PC-3 (cell line): ENCODE results near the gene TTC16.

Experiments
- CTCF ChIP-seq: fragments of 300-600 bp; sonication (generic); conservative IDR thresholded peaks from 2 replicates; pipeline ENCODE4 v1.5.1; 2017; ENCODE audit warnings: antibody characterized with exemption, low read depth, mild to moderate bottlenecking, low read length
- EZH2 ChIP-seq: fragments of 300-600 bp; sonication (generic); IDR thresholded peaks from one replicate; pipeline ENCODE4 v1.6.1; 2017; ENCODE audit warnings: antibody characterized with exemption, mild to moderate bottlenecking, low read length; ENCODE audit not compliant: unreplicated experiment
- EZH2phosphoT487 ChIP-seq: fragments of 300-600 bp; sonication (generic); IDR thresholded peaks from 2 replicates; pipeline ENCODE4 v1.6.1; 2018; ENCODE audit warnings: mild to moderate bottlenecking, antibody characterized with exemption, low read length, borderline replicate concordance

GRCh38 chr9:127676638-127677037, 39.2 kb upstream of the TTC16 start:
- no peak for TF ChIP-seq CTCF
- no peak for TF ChIP-seq EZH2
- TF ChIP-seq EZH2phosphoT487, result no peak
